Peyer's patch (tissue), 4 donors: ENCODE data around the gene STIL.

Experiments used
- POLR2A ChIP-seq, 2 donors: fragments of 450-650 bp; IDR thresholded peaks; one replicate each; pipeline ENCODE4 v1.5.1; 2017; ENCODE audit warnings: antibody characterized with exemption in 2 of 2, mild to moderate bottlenecking in 2 of 2, moderate library complexity in 2 of 2
- TF ChIP-seq, protein P1 (sequence below), 6 experiments: fragments of 450-650 bp in 4 of 6; fragments of 200-600 bp in 2 of 6; sonication (generic) in 1 of 6; IDR thresholded peaks; one replicate each; pipeline ENCODE4 v1.5.1; 2017 to 2019; ENCODE audit warnings: antibody characterized with exemption in 6 of 6, mild to moderate bottlenecking in 3 of 6, moderate library complexity in 1 of 6

DNA sequence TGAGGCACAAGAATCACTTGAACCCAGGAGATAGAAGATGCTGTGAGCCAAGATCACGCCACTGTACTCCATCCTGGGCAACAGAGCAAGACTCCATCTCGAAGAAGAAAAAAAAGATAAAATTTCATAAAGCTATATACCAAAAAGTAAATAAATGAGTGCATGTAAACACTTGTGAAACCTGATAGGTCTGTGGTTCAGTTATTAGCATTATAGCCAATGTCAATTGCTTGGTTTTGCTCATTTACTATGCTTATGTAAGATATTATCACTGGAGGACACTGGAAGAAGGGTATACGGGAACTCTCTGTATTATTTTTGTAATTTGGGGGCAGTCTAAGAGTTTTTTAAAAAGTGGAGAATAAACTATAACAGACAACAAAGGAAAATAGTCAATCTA lies 64.2 kb downstream of the STIL start:
- TF ChIP-seq, protein P1, sequence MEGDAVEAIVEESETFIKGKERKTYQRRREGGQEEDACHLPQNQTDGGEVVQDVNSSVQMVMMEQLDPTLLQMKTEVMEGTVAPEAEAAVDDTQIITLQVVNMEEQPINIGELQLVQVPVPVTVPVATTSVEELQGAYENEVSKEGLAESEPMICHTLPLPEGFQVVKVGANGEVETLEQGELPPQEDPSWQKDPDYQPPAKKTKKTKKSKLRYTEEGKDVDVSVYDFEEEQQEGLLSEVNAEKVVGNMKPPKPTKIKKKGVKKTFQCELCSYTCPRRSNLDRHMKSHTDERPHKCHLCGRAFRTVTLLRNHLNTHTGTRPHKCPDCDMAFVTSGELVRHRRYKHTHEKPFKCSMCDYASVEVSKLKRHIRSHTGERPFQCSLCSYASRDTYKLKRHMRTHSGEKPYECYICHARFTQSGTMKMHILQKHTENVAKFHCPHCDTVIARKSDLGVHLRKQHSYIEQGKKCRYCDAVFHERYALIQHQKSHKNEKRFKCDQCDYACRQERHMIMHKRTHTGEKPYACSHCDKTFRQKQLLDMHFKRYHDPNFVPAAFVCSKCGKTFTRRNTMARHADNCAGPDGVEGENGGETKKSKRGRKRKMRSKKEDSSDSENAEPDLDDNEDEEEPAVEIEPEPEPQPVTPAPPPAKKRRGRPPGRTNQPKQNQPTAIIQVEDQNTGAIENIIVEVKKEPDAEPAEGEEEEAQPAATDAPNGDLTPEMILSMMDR (IDR thresholded peaks at IDR 0.05), result no peak
- no peak for TF ChIP-seq POLR2A (IDR thresholded peaks at IDR 0.05)
